ENCODE results near the gene TCEAL1. TPM values are rescaled to one million over a fixed set of nuclear protein-coding genes. Genes with fewer than 3 reads are reported as not detected.

The TCEAL1 gene
- total RNA-seq, 1 donor from 2014 or later: 29.8 TPM

GRCh38 chrX:103613362-103613890 lies 15.3 kb upstream of the TCEAL1 start:
- no peak for DNase-seq (ENCODE audit: extremely low spot score, unreplicated experiment)
- Mint-ChIP-seq H3K4me3 (ENCODE audit: unreplicated experiment) (no peak overlapping the region), H3K27me3 (ENCODE audit: unreplicated experiment) (no peaks in the 10 kb centered on the region), H3K27ac (ENCODE audit: unreplicated experiment) (no peak overlapping the region), H3K4me1 (ENCODE audit: unreplicated experiment) (peaks cover 45% of the 10 kb centered on the region), H3K36me3 (ENCODE audit: unreplicated experiment) (peaks cover 3% of the 10 kb centered on the region), H3K9me3 (ENCODE audit: unreplicated experiment) (peaks cover 20% of the 10 kb centered on the region)
- TF ChIP-seq CTCF (IDR thresholded peaks at IDR 0.05): no peak

GRCh38 chrX:103614999-103615398 lies 13.8 kb upstream of the TCEAL1 start:
- DNase-seq (ENCODE audit: extremely low spot score, unreplicated experiment): no peak
- Mint-ChIP-seq H3K4me1 (ENCODE audit: unreplicated experiment) (peaks cover 38% of the 10 kb centered on the region), H3K27me3 (ENCODE audit: unreplicated experiment) (no peaks in the 10 kb centered on the region), H3K9me3 (ENCODE audit: unreplicated experiment) (peaks cover 35% of the 10 kb centered on the region), H3K4me3 (ENCODE audit: unreplicated experiment) (no peak overlapping the region), H3K36me3 (ENCODE audit: unreplicated experiment) (peaks cover 3% of the 10 kb centered on the region), H3K27ac (ENCODE audit: unreplicated experiment) (peak overlapping the region; percentile 66)
- TF ChIP-seq CTCF (IDR thresholded peaks at IDR 0.05): no peak

GRCh38 chrX:103615781-103616371 lies 12.9 kb upstream of the TCEAL1 start:
- H3K27ac Mint-ChIP-seq (ENCODE audit: unreplicated experiment): peak overlapping the region; percentile 24
- peaks cover 36% of the 10 kb centered on the region for H3K9me3 Mint-ChIP-seq (ENCODE audit: unreplicated experiment)
- H3K36me3 Mint-ChIP-seq (ENCODE audit: unreplicated experiment): peaks cover 3% of the 10 kb centered on the region
- no peak overlapping the region for H3K4me3 Mint-ChIP-seq (ENCODE audit: unreplicated experiment)
- no peak for DNase-seq (ENCODE audit: extremely low spot score, unreplicated experiment)
- peaks cover 38% of the 10 kb centered on the region for H3K4me1 Mint-ChIP-seq (ENCODE audit: unreplicated experiment)
- no peak for TF ChIP-seq CTCF (IDR thresholded peaks at IDR 0.05)
- no peaks in the 10 kb centered on the region for H3K27me3 Mint-ChIP-seq (ENCODE audit: unreplicated experiment)

- no peak for TF ChIP-seq CTCF (IDR thresholded peaks at IDR 0.05)
- Mint-ChIP-seq H3K4me1 (ENCODE audit: unreplicated experiment) (peaks cover 36% of the 10 kb centered on the region), H3K9me3 (ENCODE audit: unreplicated experiment) (peaks cover 39% of the 10 kb centered on the region), H3K4me3 (ENCODE audit: unreplicated experiment) (no peak overlapping the region), H3K27me3 (ENCODE audit: unreplicated experiment) (no peaks in the 10 kb centered on the region), H3K27ac (ENCODE audit: unreplicated experiment) (no peak overlapping the region), H3K36me3 (ENCODE audit: unreplicated experiment) (peaks cover 3% of the 10 kb centered on the region)
- no peak for DNase-seq (ENCODE audit: extremely low spot score, unreplicated experiment)
Observed at GRCh38 chrX:103616676-103617186, 12.0 kb upstream of the TCEAL1 start.

- no peak overlapping the region for H3K4me3 Mint-ChIP-seq (ENCODE audit: unreplicated experiment)
- DNase-seq (ENCODE audit: extremely low spot score, unreplicated experiment): no peak
- peak overlapping the region; percentile 69 for H3K27ac Mint-ChIP-seq (ENCODE audit: unreplicated experiment)
- peaks cover 13% of the 10 kb centered on the region for H3K9me3 Mint-ChIP-seq (ENCODE audit: unreplicated experiment)
- TF ChIP-seq CTCF (IDR thresholded peaks at IDR 0.05): no peak
- H3K36me3 Mint-ChIP-seq (ENCODE audit: unreplicated experiment): no peaks in the 10 kb centered on the region
- H3K27me3 Mint-ChIP-seq (ENCODE audit: unreplicated experiment): no peaks in the 10 kb centered on the region
- peaks cover 12% of the 10 kb centered on the region for H3K4me1 Mint-ChIP-seq (ENCODE audit: unreplicated experiment)
Observed at GRCh38 chrX:103624111-103624510, 4.7 kb upstream of the TCEAL1 start.

Measured in osteocyte (in vitro differentiated cells).